ENCODE data around the gene ACVR1C.

- TF ChIP-seq CTCF (conservative IDR thresholded peaks at IDR 0.05) (no peak), EZH2 (IDR thresholded peaks at IDR 0.05; ENCODE audit: low read depth) (no peak)
These were observed 35.3 kb downstream of the ACVR1C start for GRCh38 chr2:157593411-157593810.

Data from PC-9 (cell line).